NK-92 (cell line): ENCODE data around the gene FOXRED1.
"Not testable (repeated sequence)": the region's sequence is repeated elsewhere in the genome, so short reads cannot be mapped to it uniquely, and the experiment has no call there.

Experiments used
- DNase-seq: peaks from one replicate; lab custom pipeline; 2025; ENCODE audit not compliant: unreplicated experiment; lab: John Stamatoyannopoulos, UW

The FOXRED1 gene

GRCh38 chr11:126277322-126277721 is 8.4 kb downstream of the FOXRED1 start:
- DNase-seq: no peak

- DNase-seq: no peak
Observed at GRCh38 chr11:126277780-126278179, 8.8 kb downstream of the FOXRED1 start.

- no peak for DNase-seq
Observed at GRCh38 chr11:126279191-126279590, 10.2 kb downstream of the FOXRED1 start.

GRCh38 chr11:126280595-126280994 is 11.6 kb downstream of the FOXRED1 start:
- no peak for DNase-seq

GRCh38 chr11:126281245-126281644 is 12.3 kb downstream of the FOXRED1 start:
- DNase-seq: no peak

- DNase-seq: no peak
Observed at GRCh38 chr11:126281666-126282175, 12.8 kb downstream of the FOXRED1 start.

- DNase-seq: no peak
Observed at GRCh38 chr11:126282361-126282735, 13.4 kb downstream of the FOXRED1 start.

GRCh38 chr11:126282736-126283591 is 14.0 kb downstream of the FOXRED1 start, which contains the start of gene TIRAP:
TSS of gene TIRAP (plus strand) at chr11:126283093. CDS start at chr11:126290895, 7,802 bp downstream.
- DNase-seq: no peak

- DNase-seq: no peak
Observed at GRCh38 chr11:126284829-126285228, 15.9 kb downstream of the FOXRED1 start.

- no peak for DNase-seq
Observed at GRCh38 chr11:126288237-126288636, 19.3 kb downstream of the FOXRED1 start.

- no peak for DNase-seq
Observed at GRCh38 chr11:126290887-126291286, 21.9 kb downstream of the FOXRED1 start.

GRCh38 chr11:126293726-126294125 is 24.8 kb downstream of the FOXRED1 start:
- no peak for DNase-seq

GRCh38 chr11:126297004-126297403 is 28.1 kb downstream of the FOXRED1 start:
- DNase-seq: no peak

GRCh38 chr11:126303623-126304456 is 34.9 kb downstream of the FOXRED1 start, which contains the start of gene DCPS:
TSS of gene DCPS (plus strand) at chr11:126304060. CDS start at chr11:126304081, 21 bp downstream.
- peak; percentile 15 for DNase-seq

- DNase-seq: no peak
Observed at GRCh38 chr11:126304457-126305075, 35.6 kb downstream of the FOXRED1 start.

GRCh38 chr11:126305699-126306098 is 36.7 kb downstream of the FOXRED1 start:
- no peak for DNase-seq

- no peak for DNase-seq
Observed at GRCh38 chr11:126307706-126308105, 38.8 kb downstream of the FOXRED1 start.

GRCh38 chr11:126308271-126308671 is 39.3 kb downstream of the FOXRED1 start:
- DNase-seq: no peak

GRCh38 chr11:126308771-126309170 is 39.8 kb downstream of the FOXRED1 start:
- not testable (repeated sequence) for DNase-seq

- no peak for DNase-seq
Observed at GRCh38 chr11:126310200-126310991, 41.4 kb downstream of the FOXRED1 start.
